OCI-LY7 (cell line): ENCODE results near the gene TTLL6. TPM values are rescaled to one million over a fixed set of nuclear protein-coding genes. Genes with fewer than 3 reads are reported as not detected.

ENCODE experiments used
- BruUV-seq: library from RNA; stranded (reverse); fragments of 400-500 nt; replicated peaks from 2 replicates; lab custom pipeline; 2021; lab: Mats Ljungman, UMichigan
- CTCF ChIA-PET: fragments of 300-600 bp; sonication (Branson Sonifier 250); formaldehyde crosslinking; loops from one replicate; lab custom pipeline; 2022; ENCODE audit warnings: antibody characterized with exemption; ENCODE audit not compliant: unreplicated experiment; lab: Charles Lee
- POLR2A ChIA-PET: fragments of 300-600 bp; sonication (Branson Sonifier 250); formaldehyde crosslinking; loops from one replicate; lab custom pipeline; 2022; ENCODE audit warnings: antibody characterized with exemption; lab: Charles Lee
- DNase-seq: peaks from one replicate; pipeline ENCODE4 v3.0.0-alpha.2; 2015; ENCODE audit warnings: low spot score
- H2AFZ ChIP-seq: fragments of 200-600 bp; sonication (generic), shearing (Covaris generic); 2 replicates; pipeline ENCODE4 v1.6.1; 2014; ENCODE audit warnings: mild to moderate bottlenecking, antibody characterized with exemption, low read length, moderate library complexity
- H3K27ac ChIP-seq: fragments of 200-600 bp; sonication (generic); 2 replicates; pipeline ENCODE4 v1.5.1; 2014; ENCODE audit warnings: mixed run types, low read depth, mild to moderate bottlenecking, moderate library complexity, low read length, inconsistent platforms; ENCODE audit not compliant: poor library complexity, severe bottlenecking
- H3K36me3 ChIP-seq: fragments of 200-600 bp; sonication (generic); 2 replicates; pipeline ENCODE4 v1.6.1; 2014; ENCODE audit warnings: mild to moderate bottlenecking, antibody characterized with exemption, low read length, moderate library complexity, mixed read lengths; ENCODE audit not compliant: insufficient read depth
- H3K4me1 ChIP-seq: fragments of 200-600 bp; sonication (generic); 2 replicates; pipeline ENCODE4 v1.5.1; 2014; ENCODE audit warnings: mild to moderate bottlenecking, low read length; ENCODE audit not compliant: insufficient read depth, poor library complexity, severe bottlenecking
- H3K4me2 ChIP-seq: fragments of 200-600 bp; sonication (generic); 2 replicates; pipeline ENCODE4 v1.6.1; 2014; ENCODE audit warnings: mild to moderate bottlenecking, low read length
- H3K4me3 ChIP-seq: fragments of 200-600 bp; sonication (generic); 2 replicates; pipeline ENCODE4 v1.5.1; 2014; ENCODE audit warnings: mild to moderate bottlenecking, low read depth, low read length; ENCODE audit not compliant: poor library complexity, severe bottlenecking
- H3K79me2 ChIP-seq: fragments of 200-600 bp; sonication (generic); 2 replicates; pipeline ENCODE4 v1.6.1; 2016; ENCODE audit warnings: low read depth, mild to moderate bottlenecking, low read length, moderate library complexity, mixed read lengths; ENCODE audit not compliant: insufficient read depth
- H3K9me2 ChIP-seq: fragments of 200-600 bp; sonication (generic); 2 replicates; pipeline ENCODE4 v1.6.1; 2016; ENCODE audit warnings: mild to moderate bottlenecking, low read length, mixed read lengths; ENCODE audit not compliant: insufficient read depth
- H3K9me3 ChIP-seq: fragments of 200-600 bp; sonication (generic); 2 replicates; pipeline ENCODE4 v1.6.1; 2014; ENCODE audit warnings: mild to moderate bottlenecking, mixed run types, low read length, mixed read lengths
- H4K20me1 ChIP-seq: fragments of 200-600 bp; sonication (generic); 2 replicates; pipeline ENCODE4 v1.6.1; 2014; ENCODE audit warnings: mild to moderate bottlenecking, antibody characterized with exemption, low read length, moderate library complexity, mixed read lengths; ENCODE audit not compliant: insufficient read depth
- EZH2phosphoT487 ChIP-seq: fragments of 200-600 bp; sonication (generic); IDR thresholded peaks from 2 replicates; pipeline ENCODE4 v1.6.1; 2018; ENCODE audit warnings: low read depth, borderline replicate concordance, mild to moderate bottlenecking, mixed run types, antibody characterized with exemption, low read length, moderate library complexity, mixed read lengths
- intact Hi-C: fragments of 100-400 bp; cut with micrococcal nuclease; formaldehyde crosslinking; loops from one replicate; pipeline ENCODE4 v1.10.0; 2022; ENCODE audit not compliant: unreplicated experiment
- total RNA-seq, 2 experiments: library from RNA; depleted of rRNA in 1 of 2; stranded (reverse); fragments of >200 nt in 1 of 2; shearing (Covaris generic) in 1 of 2; gene quantifications; 2 replicates each; pipeline ENCODE4 v1.2.3, GENCODE V29; 2014 to 2022
- TF ChIP-seq, protein P1 (sequence below): fragments of 200-600 bp; sonication (generic); conservative IDR thresholded peaks from 2 replicates; pipeline ENCODE4 v1.5.1; 2014; ENCODE audit warnings: mild to moderate bottlenecking, antibody characterized with exemption, low read length, moderate library complexity, mixed read lengths

The TTLL6 gene
- total RNA-seq, 2 experiments from 2014 or later = not detected

DNA sequence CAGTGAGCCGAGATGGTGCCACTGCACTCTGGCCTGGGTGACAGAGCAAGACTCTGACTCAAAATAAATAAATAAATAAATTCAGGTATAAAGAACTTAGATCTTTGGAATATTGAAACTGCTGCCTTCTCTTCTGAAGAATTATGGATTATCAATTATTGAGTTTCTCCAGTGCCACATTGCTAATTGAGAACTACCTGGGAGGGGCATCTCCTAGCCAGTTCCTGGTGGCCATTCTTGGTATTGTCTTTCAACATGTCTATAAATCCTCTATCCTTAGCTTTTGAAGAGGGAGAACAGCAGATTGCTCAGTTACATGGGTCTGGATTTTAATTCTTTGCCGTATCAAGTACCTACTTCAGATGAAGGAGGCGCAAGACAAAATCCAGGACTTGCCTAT lies 43.0 kb upstream of the TTLL6 start:
- POLR2A ChIA-PET = interaction anchor here (0.9 kb wide), 1 partner anchor 8 kb away, joined by 3 read pairs; no protein-coding TSS in a partner anchor
- Histone ChIP-seq H3K27ac (no peak overlapping the region), H3K4me3 (no peak overlapping the region), H3K79me2 (no peaks in the 10 kb centered on the region), H3K9me3 (no peaks in the 10 kb centered on the region), H4K20me1 (no peaks in the 10 kb centered on the region), H3K4me2 (no peak overlapping the region), H2AFZ (no peak overlapping the region), H3K36me3 (no peaks in the 10 kb centered on the region; the same call in 1 of the 2 replicates), H3K4me1 (no peaks in the 10 kb centered on the region), H3K9me2 (no peaks in the 10 kb centered on the region)
- CTCF ChIA-PET = no interaction called here
- no peak for DNase-seq
- intact Hi-C loops = no loop called here
- no TSS peak for BruUV-seq
- TF ChIP-seq, protein P1, sequence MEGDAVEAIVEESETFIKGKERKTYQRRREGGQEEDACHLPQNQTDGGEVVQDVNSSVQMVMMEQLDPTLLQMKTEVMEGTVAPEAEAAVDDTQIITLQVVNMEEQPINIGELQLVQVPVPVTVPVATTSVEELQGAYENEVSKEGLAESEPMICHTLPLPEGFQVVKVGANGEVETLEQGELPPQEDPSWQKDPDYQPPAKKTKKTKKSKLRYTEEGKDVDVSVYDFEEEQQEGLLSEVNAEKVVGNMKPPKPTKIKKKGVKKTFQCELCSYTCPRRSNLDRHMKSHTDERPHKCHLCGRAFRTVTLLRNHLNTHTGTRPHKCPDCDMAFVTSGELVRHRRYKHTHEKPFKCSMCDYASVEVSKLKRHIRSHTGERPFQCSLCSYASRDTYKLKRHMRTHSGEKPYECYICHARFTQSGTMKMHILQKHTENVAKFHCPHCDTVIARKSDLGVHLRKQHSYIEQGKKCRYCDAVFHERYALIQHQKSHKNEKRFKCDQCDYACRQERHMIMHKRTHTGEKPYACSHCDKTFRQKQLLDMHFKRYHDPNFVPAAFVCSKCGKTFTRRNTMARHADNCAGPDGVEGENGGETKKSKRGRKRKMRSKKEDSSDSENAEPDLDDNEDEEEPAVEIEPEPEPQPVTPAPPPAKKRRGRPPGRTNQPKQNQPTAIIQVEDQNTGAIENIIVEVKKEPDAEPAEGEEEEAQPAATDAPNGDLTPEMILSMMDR = no peak; the same call in 1 of the 2 replicates
- TF ChIP-seq EZH2phosphoT487 = no peak

GRCh38 chr17:48856122-48856821 lies 39.2 kb upstream of the TTLL6 start:
- no peak for DNase-seq
- H4K20me1 ChIP-seq = no peaks in the 10 kb centered on the region
- TF ChIP-seq, protein P1 = no peak
- no peak for TF ChIP-seq EZH2phosphoT487
- ChIA-PET POLR2A (no interaction called here), CTCF (no interaction called here)
- H3K9me2 ChIP-seq = no peaks in the 10 kb centered on the region
- H3K4me2 ChIP-seq = no peak overlapping the region
- H3K79me2 ChIP-seq = no peaks in the 10 kb centered on the region
- H3K4me1 ChIP-seq = no peaks in the 10 kb centered on the region
- no peak overlapping the region for H2AFZ ChIP-seq
- peaks cover 5% of the 10 kb centered on the region; the same call in 1 of the 2 replicates for H3K36me3 ChIP-seq
- no TSS peak for BruUV-seq
- no peaks in the 10 kb centered on the region for H3K9me3 ChIP-seq
- no peak overlapping the region for H3K4me3 ChIP-seq
- intact Hi-C loops = no loop called here
- no peak overlapping the region for H3K27ac ChIP-seq
